ENCODE data around the gene RNF212. TPM values are rescaled to one million over a fixed set of nuclear protein-coding genes. Genes with fewer than 3 reads are reported as not detected.

The RNF212 gene
- total RNA-seq, 1 experiment from 2014 or later, result not detected

DNA sequence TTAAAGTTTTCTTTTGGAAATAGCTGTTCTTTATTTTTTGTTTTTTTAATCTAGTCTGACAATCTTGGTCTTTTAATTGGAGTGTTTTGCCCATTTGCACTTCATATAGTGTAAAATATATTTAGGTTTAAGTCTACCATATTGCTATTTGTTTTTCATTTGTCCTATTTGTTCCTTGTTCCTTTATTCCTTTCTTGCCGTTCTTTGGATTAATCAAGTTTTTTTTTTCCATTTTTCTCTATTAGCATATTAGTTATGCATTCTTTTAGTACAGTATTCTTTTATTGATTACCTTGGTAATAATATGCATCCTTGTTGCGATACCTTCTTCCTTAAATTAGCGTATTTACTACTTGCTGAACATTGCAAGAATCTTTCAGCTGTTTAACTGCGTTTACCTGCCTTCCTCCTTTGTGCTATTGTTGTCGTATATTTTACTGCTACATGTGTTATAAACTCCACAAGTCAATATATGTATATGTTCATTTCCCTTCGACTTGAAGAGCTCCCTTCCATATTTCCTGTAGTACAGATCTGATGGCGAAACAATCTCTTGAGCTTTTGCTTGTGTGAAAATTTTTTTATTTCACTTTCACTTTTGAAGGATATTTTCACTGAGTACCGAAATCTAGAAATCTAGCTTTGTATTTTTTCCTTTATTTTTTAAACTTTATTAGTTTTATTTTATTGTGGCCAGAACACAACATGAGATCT lies 23.9 kb upstream of the RNF212 start:
- ChIA-PET POLR2A (no interaction called here), CTCF (no interaction called here)
- no TSS peak for BruUV-seq (replicated peaks)
- intact Hi-C loops (cut with micrococcal nuclease; ENCODE audit: unreplicated experiment), result no loop called here
- Mint-ChIP-seq H3K4me1 (ENCODE audit: low read depth, unreplicated experiment) (no peaks in the 10 kb centered on the region), H3K9me3 (ENCODE audit: unreplicated experiment) (no peaks in the 10 kb centered on the region), H3K36me3 (ENCODE audit: insufficient read depth, unreplicated experiment) (no peaks in the 10 kb centered on the region), H3K4me3 (ENCODE audit: unreplicated experiment) (no peak overlapping the region), H3K27ac (ENCODE audit: unreplicated experiment) (no peak overlapping the region), H3K27me3 (ENCODE audit: insufficient read depth, unreplicated experiment) (peaks cover 24% of the 10 kb centered on the region)
- H3K4me1 ChIP-seq, result no peaks in the 10 kb centered on the region
- no peaks in the 10 kb centered on the region for H3K27me3 ChIP-seq (replicated peaks; ENCODE audit: control insufficient read depth, insufficient read depth, low read length)
- H3K4me3 ChIP-seq (ENCODE audit: low read depth, low read length), result no peak overlapping the region
- TF ChIP-seq, protein P1, sequence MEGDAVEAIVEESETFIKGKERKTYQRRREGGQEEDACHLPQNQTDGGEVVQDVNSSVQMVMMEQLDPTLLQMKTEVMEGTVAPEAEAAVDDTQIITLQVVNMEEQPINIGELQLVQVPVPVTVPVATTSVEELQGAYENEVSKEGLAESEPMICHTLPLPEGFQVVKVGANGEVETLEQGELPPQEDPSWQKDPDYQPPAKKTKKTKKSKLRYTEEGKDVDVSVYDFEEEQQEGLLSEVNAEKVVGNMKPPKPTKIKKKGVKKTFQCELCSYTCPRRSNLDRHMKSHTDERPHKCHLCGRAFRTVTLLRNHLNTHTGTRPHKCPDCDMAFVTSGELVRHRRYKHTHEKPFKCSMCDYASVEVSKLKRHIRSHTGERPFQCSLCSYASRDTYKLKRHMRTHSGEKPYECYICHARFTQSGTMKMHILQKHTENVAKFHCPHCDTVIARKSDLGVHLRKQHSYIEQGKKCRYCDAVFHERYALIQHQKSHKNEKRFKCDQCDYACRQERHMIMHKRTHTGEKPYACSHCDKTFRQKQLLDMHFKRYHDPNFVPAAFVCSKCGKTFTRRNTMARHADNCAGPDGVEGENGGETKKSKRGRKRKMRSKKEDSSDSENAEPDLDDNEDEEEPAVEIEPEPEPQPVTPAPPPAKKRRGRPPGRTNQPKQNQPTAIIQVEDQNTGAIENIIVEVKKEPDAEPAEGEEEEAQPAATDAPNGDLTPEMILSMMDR (IDR thresholded peaks at IDR 0.05; ENCODE audit: insufficient read depth in 1 of 2, low read depth in 1 of 2, low read length in 1 of 2, severe bottlenecking in 1 of 2, unreplicated experiment in 1 of 2), result no peak
- no peaks in the 10 kb centered on the region for H3K36me3 ChIP-seq (ENCODE audit: control insufficient read depth, insufficient read depth, low read length)
- H3K9me3 ChIP-seq, result no peaks in the 10 kb centered on the region
- no peak for DNase-seq

DNA sequence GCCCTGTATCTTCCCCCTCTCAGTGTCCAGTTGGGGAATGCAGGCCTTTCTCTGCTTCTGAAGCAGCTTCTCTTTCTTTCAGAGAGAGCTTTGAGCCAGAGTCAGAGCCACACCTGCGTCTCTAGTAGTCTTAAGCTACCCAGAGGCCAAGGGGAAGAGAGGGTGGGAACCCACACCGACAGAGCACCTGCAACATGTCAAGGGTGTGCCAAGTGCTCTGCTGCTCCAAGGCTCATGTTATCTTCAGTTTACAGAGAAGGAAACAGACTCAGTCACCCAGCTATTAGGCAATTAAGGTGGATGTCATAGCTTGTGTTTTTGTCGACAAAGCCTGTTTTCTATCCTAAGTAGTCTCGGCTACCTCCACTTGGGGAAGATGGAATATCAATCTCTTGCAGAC lies 22.7 kb upstream of the RNF212 start:
- no peaks in the 10 kb centered on the region for H3K4me1 Mint-ChIP-seq (ENCODE audit: low read depth, unreplicated experiment)
- Histone ChIP-seq H3K36me3 (ENCODE audit: control insufficient read depth, insufficient read depth, low read length) (no peaks in the 10 kb centered on the region), H3K4me1 (no peaks in the 10 kb centered on the region), H3K27me3 (replicated peaks; ENCODE audit: control insufficient read depth, insufficient read depth, low read length) (no peaks in the 10 kb centered on the region), H3K4me3 (ENCODE audit: low read depth, low read length) (no peak overlapping the region), H3K9me3 (no peaks in the 10 kb centered on the region)
- BruUV-seq (replicated peaks), result no TSS peak
- ChIA-PET CTCF (no interaction called here), POLR2A (no interaction called here)
- intact Hi-C loops (cut with micrococcal nuclease; ENCODE audit: unreplicated experiment), result no loop called here
- no peaks in the 10 kb centered on the region for H3K36me3 Mint-ChIP-seq (ENCODE audit: insufficient read depth, unreplicated experiment)
- H3K27ac Mint-ChIP-seq (ENCODE audit: unreplicated experiment), result no peak overlapping the region
- TF ChIP-seq, protein P1 (IDR thresholded peaks at IDR 0.05; ENCODE audit: insufficient read depth in 1 of 2, low read depth in 1 of 2, low read length in 1 of 2, severe bottlenecking in 1 of 2, unreplicated experiment in 1 of 2), result no peak
- DNase-seq, result no peak
- peaks cover 19% of the 10 kb centered on the region for H3K27me3 Mint-ChIP-seq (ENCODE audit: insufficient read depth, unreplicated experiment)
- no peak overlapping the region for H3K4me3 Mint-ChIP-seq (ENCODE audit: unreplicated experiment)
- no peaks in the 10 kb centered on the region for H3K9me3 Mint-ChIP-seq (ENCODE audit: unreplicated experiment)

DNA sequence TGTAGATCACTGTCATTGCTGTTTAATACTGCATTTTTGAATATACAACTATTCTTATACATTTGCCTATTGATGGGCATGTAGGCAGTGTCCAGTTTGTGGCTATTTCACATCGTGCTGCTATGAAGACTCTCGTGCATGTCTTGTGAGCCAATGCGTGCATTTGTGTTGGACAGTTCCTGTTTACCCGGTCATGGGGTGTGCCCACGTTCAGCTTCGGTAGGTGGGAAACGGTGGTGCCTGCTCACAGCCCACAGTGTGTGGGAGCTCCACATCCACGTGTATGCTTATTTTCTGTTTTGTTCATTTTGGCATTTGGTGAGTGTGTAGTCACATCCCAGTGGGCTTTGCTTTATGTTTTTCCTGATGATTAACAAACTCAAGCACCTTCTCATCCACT lies 19.7 kb upstream of the RNF212 start:
- Mint-ChIP-seq H3K36me3 (ENCODE audit: insufficient read depth, unreplicated experiment) (no peaks in the 10 kb centered on the region), H3K27me3 (ENCODE audit: insufficient read depth, unreplicated experiment) (peaks cover 15% of the 10 kb centered on the region), H3K4me1 (ENCODE audit: low read depth, unreplicated experiment) (no peaks in the 10 kb centered on the region), H3K4me3 (ENCODE audit: unreplicated experiment) (no peak overlapping the region), H3K27ac (ENCODE audit: unreplicated experiment) (no peak overlapping the region), H3K9me3 (ENCODE audit: unreplicated experiment) (no peaks in the 10 kb centered on the region)
- CTCF ChIA-PET, result no interaction called here
- TF ChIP-seq, protein P1 (IDR thresholded peaks at IDR 0.05; ENCODE audit: insufficient read depth in 1 of 2, low read depth in 1 of 2, low read length in 1 of 2, severe bottlenecking in 1 of 2, unreplicated experiment in 1 of 2), result no peak
- H3K4me3 ChIP-seq (ENCODE audit: low read depth, low read length), result no peak overlapping the region
- no peaks in the 10 kb centered on the region for H3K4me1 ChIP-seq
- H3K27me3 ChIP-seq (replicated peaks; ENCODE audit: control insufficient read depth, insufficient read depth, low read length), result no peaks in the 10 kb centered on the region
- BruUV-seq (replicated peaks), result no TSS peak
- POLR2A ChIA-PET, result no interaction called here
- H3K36me3 ChIP-seq (ENCODE audit: control insufficient read depth, insufficient read depth, low read length), result no peaks in the 10 kb centered on the region
- no peaks in the 10 kb centered on the region for H3K9me3 ChIP-seq
- DNase-seq, result no peak
- intact Hi-C loops (cut with micrococcal nuclease; ENCODE audit: unreplicated experiment), result no loop called here
